Ectodermal cell (in vitro differentiated cells): ENCODE results near the gene TBCK.

Experiments used
- H3K27ac ChIP-seq: 2 replicates; pipeline ENCODE4 v1.7.0; 2013; ENCODE audit warnings: mild to moderate bottlenecking, low read depth, low read length; ENCODE audit not compliant: insufficient read depth, poor library complexity, severe bottlenecking
- H3K27me3 ChIP-seq: 2 replicates; pipeline ENCODE4 v1.7.0; 2013; ENCODE audit warnings: mild to moderate bottlenecking, low read length; ENCODE audit not compliant: insufficient read depth, control insufficient read depth, poor library complexity, severe bottlenecking
- H3K36me3 ChIP-seq: one replicate; pipeline ENCODE4 v1.7.0; 2013; ENCODE audit warnings: low read length; ENCODE audit not compliant: control insufficient read depth, insufficient read depth
- H3K4me1 ChIP-seq: one replicate; pipeline ENCODE4 v1.7.0; 2013; ENCODE audit warnings: low read length; ENCODE audit not compliant: control insufficient read depth, insufficient read depth
- H3K4me3 ChIP-seq: 2 replicates; pipeline ENCODE4 v1.7.0; 2013; ENCODE audit warnings: low read depth, low read length, control low read depth; ENCODE audit not compliant: insufficient read depth
- H3K9me3 ChIP-seq: 2 replicates; pipeline ENCODE4 v1.7.0; 2013; ENCODE audit warnings: mild to moderate bottlenecking, low read length, moderate library complexity; ENCODE audit not compliant: control insufficient read depth
- whole genome bisulfite sequencing, 2 experiments: methylation state at CpG; one replicate each; pipeline ENCODE4 v1.1.7; 2013; ENCODE audit warnings: missing lambda C conversion rate in 2 of 2; 5-methylcytosine and 5-hydroxymethylcytosine counted together

Gene TBCK

DNA sequence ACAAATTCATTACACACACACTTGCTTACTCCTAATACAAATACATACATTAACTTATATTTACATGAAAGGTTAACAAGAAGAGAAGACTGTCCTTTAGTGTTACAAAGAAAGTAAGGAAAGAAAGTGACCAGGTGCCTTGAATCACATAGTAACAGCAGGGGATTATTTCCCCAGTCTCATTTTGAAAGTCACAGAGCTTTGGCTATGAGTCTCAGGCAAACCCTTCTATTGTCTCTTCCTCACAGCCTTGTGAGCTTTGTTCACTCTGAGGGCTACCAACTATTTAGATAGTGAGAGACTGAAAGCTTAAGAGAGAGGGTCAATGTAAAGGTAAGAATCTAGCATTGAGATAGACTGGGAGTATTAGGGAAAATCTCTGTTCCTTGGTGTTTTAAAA lies 259.1 kb downstream of the TBCK start:
- H3K27me3 ChIP-seq: no peaks in the 10 kb centered on the region
- H3K4me3 ChIP-seq: no peak overlapping the region

DNA sequence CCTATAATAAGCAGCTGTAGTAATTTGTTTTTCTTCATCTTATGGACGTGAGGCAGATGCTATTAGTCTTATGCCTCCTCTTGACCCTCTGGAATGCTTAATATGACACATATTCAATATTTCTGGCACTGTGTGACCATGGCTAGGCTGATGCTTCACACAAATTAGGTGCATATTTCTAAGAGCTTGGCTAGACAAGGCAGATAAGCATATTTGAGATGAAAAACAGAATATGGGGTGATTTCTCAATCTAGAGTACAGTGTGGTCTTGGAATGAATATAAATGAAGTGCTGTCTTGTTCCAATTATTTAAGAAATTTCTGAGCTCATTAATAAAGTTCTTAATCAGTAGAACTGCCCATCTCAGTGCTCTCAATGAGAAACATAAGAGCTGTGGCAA lies 264.5 kb downstream of the TBCK start:
- Histone ChIP-seq H3K9me3 (no peaks in the 10 kb centered on the region), H3K27me3 (no peaks in the 10 kb centered on the region), H3K36me3 (no peaks in the 10 kb centered on the region), H3K4me1 (no peaks in the 10 kb centered on the region), H3K27ac (no peak overlapping the region), H3K4me3 (no peak overlapping the region)
- WGBS, 2 experiments: 96 to 100% methylated on average over 1 of the region's 1 CpG

More for the DNA sequence above, 259.1 kb downstream of the TBCK start:
- H3K4me1 ChIP-seq: no peaks in the 10 kb centered on the region
- no peaks in the 10 kb centered on the region for H3K36me3 ChIP-seq
- no peak overlapping the region for H3K27ac ChIP-seq
- no peaks in the 10 kb centered on the region for H3K9me3 ChIP-seq

DNA sequence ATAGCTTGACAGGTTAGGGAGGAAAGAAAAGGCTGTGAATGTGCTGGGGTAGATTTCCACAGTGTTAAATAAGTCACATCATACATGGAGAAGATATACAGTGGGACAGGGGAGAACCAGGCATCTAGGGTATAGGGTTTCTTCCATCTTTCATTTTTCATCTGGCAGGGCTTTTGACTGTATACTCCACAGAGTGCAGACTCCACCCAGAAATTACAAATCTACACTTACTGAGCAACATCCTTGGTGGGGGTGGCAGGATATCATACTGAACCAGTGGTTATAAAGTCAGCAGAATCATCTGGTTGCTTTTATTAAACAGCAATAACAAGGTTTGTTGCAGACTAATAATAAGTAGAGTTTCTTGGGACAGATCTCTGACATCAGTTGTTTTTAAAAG lies 266.5 kb downstream of the TBCK start:
- H3K27ac ChIP-seq: no peak overlapping the region
- H3K4me1 ChIP-seq: no peaks in the 10 kb centered on the region
- H3K27me3 ChIP-seq: no peaks in the 10 kb centered on the region
- H3K4me3 ChIP-seq: no peak overlapping the region
- H3K36me3 ChIP-seq: no peaks in the 10 kb centered on the region
- H3K9me3 ChIP-seq: no peaks in the 10 kb centered on the region

DNA sequence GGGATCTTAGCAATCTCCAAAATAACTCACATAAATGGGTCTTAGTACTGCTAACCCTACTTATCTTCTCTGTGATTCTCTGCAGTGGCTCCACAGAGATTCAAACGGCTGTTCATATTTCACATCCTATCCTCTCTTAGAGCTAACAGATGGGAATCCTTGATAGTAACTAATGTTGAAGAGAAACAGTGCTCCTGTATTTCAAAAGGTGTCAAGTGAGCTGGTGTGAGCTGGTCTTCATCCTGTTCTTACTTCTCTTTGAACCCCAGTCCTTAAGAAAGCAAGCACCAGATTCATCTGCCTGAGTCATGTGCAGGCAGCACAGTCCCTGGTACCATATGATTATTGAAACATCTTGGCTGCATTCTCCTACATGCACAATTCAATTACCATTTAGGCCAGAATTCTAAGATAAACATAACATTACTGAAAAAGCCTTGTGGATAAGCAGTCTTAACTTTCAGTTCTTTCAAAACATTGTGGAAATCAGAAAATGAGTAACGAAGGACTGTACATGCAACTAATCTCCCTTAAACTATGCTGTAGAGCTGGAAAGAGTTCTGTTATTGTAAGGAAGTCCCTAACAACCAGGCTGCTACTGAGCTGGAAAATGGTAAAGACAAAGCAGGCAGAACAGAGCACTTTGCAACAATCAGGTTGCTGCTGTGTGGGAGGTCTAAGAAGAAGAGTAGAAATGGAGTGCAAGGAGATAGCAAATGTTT lies 267.6 kb downstream of the TBCK start:
- H3K4me3 ChIP-seq: no peak overlapping the region
- H3K4me1 ChIP-seq: no peaks in the 10 kb centered on the region
- no peak overlapping the region for H3K27ac ChIP-seq
- WGBS, 2 experiments: 88% methylated on average over 1 to 2 of the region's 2 CpGs
- H3K9me3 ChIP-seq: no peaks in the 10 kb centered on the region
- H3K27me3 ChIP-seq: no peaks in the 10 kb centered on the region
- no peaks in the 10 kb centered on the region for H3K36me3 ChIP-seq

DNA sequence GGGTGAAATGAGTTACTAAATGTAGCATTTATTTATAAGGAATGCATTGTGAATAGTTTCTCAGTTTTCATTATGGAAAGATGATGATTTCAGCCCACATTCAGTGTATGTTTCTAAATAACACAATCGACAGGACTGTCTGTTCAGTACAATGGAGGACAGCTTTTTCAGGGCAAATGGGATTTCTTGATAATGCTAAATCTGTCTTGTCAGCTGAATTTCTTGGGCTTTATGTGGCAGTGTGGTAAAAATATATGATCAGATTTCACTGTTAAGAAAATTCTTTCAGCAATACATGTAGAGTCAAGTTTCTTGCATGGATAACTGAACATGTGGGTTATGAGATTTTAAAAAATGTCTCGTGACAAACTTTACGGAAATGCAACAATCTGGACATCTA lies 269.9 kb downstream of the TBCK start:
- no peaks in the 10 kb centered on the region for H3K27me3 ChIP-seq
- no peak overlapping the region for H3K4me3 ChIP-seq
- H3K4me1 ChIP-seq: no peaks in the 10 kb centered on the region
- WGBS, 2 experiments: 91 to 97% methylated on average over 3 of the region's 3 CpGs
- H3K36me3 ChIP-seq: no peaks in the 10 kb centered on the region
- no peak overlapping the region for H3K27ac ChIP-seq
- no peaks in the 10 kb centered on the region for H3K9me3 ChIP-seq

DNA sequence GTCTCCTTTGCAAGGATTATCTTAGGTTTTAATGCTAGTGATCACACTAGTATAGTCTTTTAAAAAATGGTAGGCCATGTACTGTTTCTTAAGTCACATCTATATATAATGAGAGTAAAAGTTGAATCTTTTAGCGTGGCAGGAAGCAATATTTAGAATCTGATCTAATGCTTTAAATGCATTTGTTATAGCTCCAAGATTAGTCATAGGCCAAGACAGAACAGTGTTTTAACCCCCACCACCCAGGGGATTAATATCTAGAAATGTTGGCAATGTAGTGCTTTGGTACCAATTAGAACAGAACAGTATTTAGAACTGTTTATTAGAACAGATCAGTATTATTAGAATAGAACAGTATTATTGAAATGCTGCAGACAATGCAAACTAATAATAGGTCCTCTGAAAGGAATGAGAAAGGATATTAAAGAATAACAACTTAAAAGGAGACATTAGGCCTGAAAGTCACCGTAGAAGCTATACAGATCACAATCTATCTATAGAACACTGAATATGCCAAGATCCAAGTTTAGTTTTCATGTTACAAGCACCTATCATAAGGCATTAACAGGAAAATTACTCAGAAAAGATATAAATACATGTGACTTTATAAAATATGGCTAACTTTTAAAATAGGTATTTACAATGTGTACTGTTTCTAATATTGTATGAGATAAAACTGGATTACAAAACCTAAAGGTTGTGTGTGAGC lies 274.6 kb downstream of the TBCK start:
- Histone ChIP-seq H3K4me3 (no peak overlapping the region), H3K4me1 (no peaks in the 10 kb centered on the region), H3K36me3 (no peaks in the 10 kb centered on the region), H3K9me3 (no peaks in the 10 kb centered on the region), H3K27me3 (no peaks in the 10 kb centered on the region), H3K27ac (no peak overlapping the region)
- WGBS, 2 experiments: 90 to 100% methylated on average over 1 of the region's 2 CpGs

DNA sequence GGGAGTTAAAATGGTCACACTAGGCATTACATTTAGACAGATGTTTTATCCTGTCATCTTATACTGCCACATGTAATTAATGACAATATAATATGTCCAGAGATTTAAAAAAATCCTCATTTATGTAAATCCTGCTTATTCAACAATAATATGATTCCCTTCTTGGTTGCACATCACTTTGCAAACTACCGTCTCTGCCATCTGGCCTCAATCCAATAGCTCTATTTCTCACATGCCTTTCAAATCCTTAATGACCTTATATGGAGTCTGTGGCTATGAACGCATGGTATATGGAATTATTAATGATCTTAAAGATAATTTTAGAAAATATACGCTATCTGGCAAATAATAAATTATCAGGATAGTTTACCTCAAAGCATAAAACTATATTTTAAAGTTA lies 276.2 kb downstream of the TBCK start:
- Histone ChIP-seq H3K4me1 (no peaks in the 10 kb centered on the region), H3K27me3 (no peaks in the 10 kb centered on the region), H3K36me3 (no peaks in the 10 kb centered on the region), H3K27ac (no peak overlapping the region), H3K4me3 (no peak overlapping the region), H3K9me3 (no peaks in the 10 kb centered on the region)
- 94 to 100% methylated on average over 1 of the region's 3 CpGs for WGBS, 2 experiments

DNA sequence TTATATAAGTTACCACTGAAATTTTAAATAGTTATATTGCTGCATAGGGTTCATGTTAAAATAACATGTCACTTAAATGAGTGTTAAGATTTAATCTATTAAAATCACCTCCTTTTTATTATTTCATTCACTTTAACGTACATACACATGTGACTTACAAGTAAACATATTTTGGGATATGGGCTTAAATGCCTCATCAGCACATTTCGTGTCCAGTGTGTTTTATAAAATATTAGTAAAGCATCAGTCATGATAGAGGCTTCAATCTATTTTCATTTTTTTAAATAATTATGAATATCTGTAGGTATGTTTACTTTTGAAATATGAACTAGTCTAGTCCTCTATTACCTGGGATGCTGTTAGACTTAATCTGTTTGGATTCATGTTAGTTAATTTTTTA lies 277.1 kb downstream of the TBCK start:
- Histone ChIP-seq H3K4me3 (no peak overlapping the region), H3K27me3 (no peaks in the 10 kb centered on the region), H3K9me3 (no peaks in the 10 kb centered on the region), H3K36me3 (no peaks in the 10 kb centered on the region), H3K4me1 (no peaks in the 10 kb centered on the region), H3K27ac (no peak overlapping the region)
- 100% methylated on average over 1 to 2 of the region's 2 CpGs for WGBS, 2 experiments

DNA sequence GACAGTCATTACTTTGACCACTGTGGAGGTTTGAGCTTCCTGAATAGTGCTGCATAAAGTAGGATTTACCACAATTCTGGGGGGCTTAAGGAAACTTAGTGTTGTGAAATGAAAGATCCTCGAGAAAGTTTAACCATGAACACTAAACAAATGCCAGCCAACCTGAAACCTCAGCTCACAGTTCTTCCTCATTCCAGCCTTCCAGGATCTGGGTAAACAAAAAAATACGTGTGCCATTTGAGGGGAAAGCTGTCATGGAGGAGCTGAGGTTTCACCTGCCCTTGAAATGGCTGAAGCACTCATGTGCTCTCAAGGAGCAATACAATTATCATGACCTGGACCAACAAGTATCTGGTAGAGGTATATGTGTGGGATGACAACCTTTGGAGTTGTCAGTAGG lies 278.0 kb downstream of the TBCK start:
- H3K27me3 ChIP-seq: no peaks in the 10 kb centered on the region
- H3K9me3 ChIP-seq: no peaks in the 10 kb centered on the region
- H3K4me1 ChIP-seq: no peaks in the 10 kb centered on the region
- H3K4me3 ChIP-seq: no peak overlapping the region
- WGBS, 2 experiments: 85 to 87% methylated on average over 2 of the region's 2 CpGs
- no peaks in the 10 kb centered on the region for H3K36me3 ChIP-seq
- no peak overlapping the region for H3K27ac ChIP-seq

DNA sequence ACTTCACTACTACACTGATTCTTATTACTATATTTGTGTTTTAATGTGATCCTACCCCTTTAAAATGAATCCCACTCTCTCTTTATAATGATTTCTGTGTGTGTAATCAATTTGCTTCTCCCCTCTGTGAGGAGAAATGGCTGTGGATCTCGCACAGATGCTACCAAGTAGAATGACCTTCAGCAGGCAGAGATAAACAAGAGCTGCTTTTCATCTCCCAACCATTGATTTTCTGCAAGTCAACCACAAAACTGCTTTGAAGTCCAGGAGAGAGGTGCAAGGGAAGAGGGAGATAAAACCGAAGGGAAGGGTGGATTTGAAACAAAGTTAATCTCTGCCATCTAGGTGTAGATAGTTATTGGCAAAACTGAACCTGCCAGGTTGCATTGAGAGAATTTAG lies 279.2 kb downstream of the TBCK start:
- Histone ChIP-seq H3K27me3 (no peaks in the 10 kb centered on the region), H3K27ac (no peak overlapping the region), H3K4me3 (no peak overlapping the region), H3K4me1 (no peaks in the 10 kb centered on the region), H3K9me3 (no peaks in the 10 kb centered on the region), H3K36me3 (no peaks in the 10 kb centered on the region)
- WGBS, 2 experiments: 90 to 91% methylated on average over 2 of the region's 2 CpGs
